GM12891 (cell line): ENCODE results near the gene HMGCLL1.

ENCODE experiments used
- POLR2A ChIP-seq: IDR thresholded peaks from 2 replicates; pipeline ENCODE4 v1.6.1; 2011; ENCODE audit warnings: low read depth, low read length, control low read depth
- POLR2AphosphoS5 ChIP-seq: IDR thresholded peaks from 2 replicates; pipeline ENCODE4 v1.6.1; 2011; ENCODE audit warnings: low read depth, low read length, control low read depth
- SPI1 ChIP-seq: IDR thresholded peaks from 2 replicates; pipeline ENCODE4 v1.6.1; 2011; ENCODE audit warnings: low read depth, low read length, control low read depth
- TAF1 ChIP-seq: IDR thresholded peaks from 2 replicates; pipeline ENCODE4 v1.6.1; 2011; ENCODE audit warnings: low read depth, low read length, control low read depth

GRCh38 chr6:55448451-55448850 is 130.5 kb downstream of the HMGCLL1 start:
- TF ChIP-seq POLR2A, result no peak
- TF ChIP-seq SPI1, result no peak
- no peak for TF ChIP-seq POLR2AphosphoS5
- TF ChIP-seq TAF1, result no peak
